Measurements from ENCODE around the gene SOCS3.

Gene SOCS3

GRCh38 chr17:78307887-78308638, 51.8 kb downstream of the SOCS3 start:
- no peak for DNase-seq (ENCODE audit: low spot score)

GRCh38 chr17:78306913-78307312, 53.0 kb downstream of the SOCS3 start:
- DNase-seq (ENCODE audit: low spot score), result no peak

Measured in activated CD4-positive, alpha-beta T cell treated with anti-CD3 and anti-CD28 coated beads, Interleukin-2, Interleukin-4, amounts not matched to agents 100 ng/mL and 50 ng/mL, durations not matched to agents 16 hours and 8 hours (primary cell).